Smooth muscle cell (in vitro differentiated cells): ENCODE measurements around the gene EFCAB6. TPM values are rescaled to one million over a fixed set of nuclear protein-coding genes. Genes with fewer than 3 reads are reported as not detected.
"Not testable (repeated sequence)": the region's sequence is repeated elsewhere in the genome, so short reads cannot be mapped to it uniquely, and the experiment has no call there.

Experiments used
- DNase-seq: peaks from one replicate; lab custom pipeline; 2025; ENCODE audit not compliant: unreplicated experiment; lab: John Stamatoyannopoulos, UW
- H2AFZ ChIP-seq: fragments of 200-600 bp; sonication (generic); 2 replicates; pipeline ENCODE4 v1.6.0; 2016; ENCODE audit warnings: antibody characterized with exemption, low read depth, mild to moderate bottlenecking
- H3F3A ChIP-seq: fragments of 200-600 bp; sonication (generic); 2 replicates; pipeline ENCODE4 v1.6.0; 2017; ENCODE audit warnings: antibody characterized with exemption, low read depth
- H3K27ac ChIP-seq: fragments of 200-600 bp; sonication (generic); 2 replicates; pipeline ENCODE4 v1.5.1; 2016; ENCODE audit warnings: low read depth, mild to moderate bottlenecking
- H3K27me3 ChIP-seq: fragments of 200-600 bp; sonication (generic); 2 replicates; pipeline ENCODE4 v1.6.1; 2016; ENCODE audit warnings: low read depth, mild to moderate bottlenecking
- H3K36me3 ChIP-seq: fragments of 200-600 bp; sonication (generic); 2 replicates; pipeline ENCODE4 v1.5.1; 2016; ENCODE audit warnings: low read depth
- H3K4me1 ChIP-seq: fragments of 200-600 bp; sonication (generic); 2 replicates; pipeline ENCODE4 v1.5.1; 2016; ENCODE audit warnings: low read depth
- H3K4me2 ChIP-seq: fragments of 200-600 bp; sonication (generic); 2 replicates; pipeline ENCODE4 v1.6.0; 2016; ENCODE audit warnings: mild to moderate bottlenecking
- H3K4me3 ChIP-seq: fragments of 200-600 bp; sonication (generic); 2 replicates; pipeline ENCODE4 v1.5.1; 2016; ENCODE audit warnings: mild to moderate bottlenecking
- H3K79me2 ChIP-seq: fragments of 200-600 bp; sonication (generic); 2 replicates; pipeline ENCODE4 v1.6.0; 2016; ENCODE audit warnings: low read depth, mild to moderate bottlenecking
- H3K9ac ChIP-seq: fragments of 200-600 bp; sonication (generic); 2 replicates; pipeline ENCODE4 v1.6.0; 2016; ENCODE audit warnings: low read depth
- H3K9me3 ChIP-seq: fragments of 200-600 bp; sonication (generic); replicated peaks from 2 replicates; pipeline ENCODE4 v1.5.1; 2016; ENCODE audit warnings: low read depth
- H4K20me1 ChIP-seq: fragments of 200-600 bp; sonication (generic); 2 replicates; pipeline ENCODE4 v1.6.0; 2016; ENCODE audit warnings: low read depth
- WGBS: methylation state at CpG from one replicate; pipeline ENCODE4 v1.1.7; 2016; ENCODE audit warnings: low lambda C conversion rate; 5-methylcytosine and 5-hydroxymethylcytosine counted together
- polyA plus RNA-seq: library from polyadenylated mRNA; unstranded; fragments of >200 nt; fragmentation: Nextera tagmentation; extraction: Ambion mirVana; gene quantifications from 2 replicates; pipeline ENCODE4 v1.2.1, GENCODE V29; 2016
- total RNA-seq: library from RNA; depleted of rRNA; stranded (reverse); fragments of >200 nt; gene quantifications from 2 replicates; pipeline ENCODE4 v1.2.3, GENCODE V29; 2014
- TF ChIP-seq, protein P1 (sequence below): fragments of 200-600 bp; sonication (generic); IDR thresholded peaks from 2 replicates; pipeline ENCODE4 v1.5.1; 2017; ENCODE audit warnings: borderline replicate concordance, mild to moderate bottlenecking, antibody characterized with exemption; ENCODE audit not compliant: insufficient read depth, poor library complexity, severe bottlenecking

Gene EFCAB6
- total and polyA plus RNA-seq, 2 experiments from 2014 or later, result 0.80 to 2.9 TPM

DNA sequence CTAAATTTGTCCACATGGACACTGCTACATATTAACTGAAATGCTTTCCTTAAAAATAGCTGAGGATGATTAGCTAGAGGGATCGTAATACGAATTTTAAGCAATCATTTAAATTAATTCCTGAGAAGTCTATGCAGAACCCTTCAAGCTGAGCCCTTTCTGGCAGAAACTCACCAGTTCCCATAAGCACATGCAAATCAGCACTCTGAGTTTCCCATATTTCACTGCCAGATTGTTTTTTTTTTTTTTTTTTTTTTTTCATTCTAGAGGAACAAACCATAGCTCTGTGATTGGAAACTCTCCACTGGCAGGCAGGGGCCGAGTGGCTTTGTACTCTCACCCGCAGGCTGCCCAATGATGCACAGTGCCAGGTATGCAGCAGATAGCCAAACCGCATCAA is 145.6 kb downstream of the EFCAB6 start:
- H2AFZ ChIP-seq, result no peak overlapping the region
- H3K79me2 ChIP-seq, result no peaks in the 10 kb centered on the region
- 93% methylated on average over 5 of the region's 5 CpGs for WGBS

DNA sequence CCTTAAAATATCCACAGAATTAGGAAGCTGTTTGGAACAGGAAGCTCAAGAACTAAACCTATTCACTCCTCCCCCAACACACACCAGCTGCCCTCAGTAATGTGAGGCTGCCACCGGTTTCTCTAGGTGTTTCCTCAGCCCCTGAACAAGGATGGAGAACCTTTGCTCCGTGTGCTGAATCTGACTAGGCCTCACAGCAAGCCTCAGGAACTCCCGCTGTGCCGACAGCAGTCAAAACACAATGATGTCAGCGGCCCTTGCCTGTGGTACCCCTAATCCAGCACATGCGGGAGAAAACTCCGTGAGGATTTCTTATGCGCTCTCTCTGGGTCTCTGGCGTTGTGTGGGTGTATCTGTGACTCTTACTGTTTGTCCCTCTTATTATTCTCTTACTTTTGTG is 153.3 kb downstream of the EFCAB6 start:
- no peak overlapping the region for H2AFZ ChIP-seq

More for the DNA sequence above, 145.6 kb downstream of the EFCAB6 start:
- Histone ChIP-seq H3F3A (no peaks in the 10 kb centered on the region), H3K36me3 (no peaks in the 10 kb centered on the region), H3K4me1 (no peaks in the 10 kb centered on the region), H3K27ac (no peak overlapping the region), H3K9ac (no peak overlapping the region), H3K4me3 (no peak overlapping the region), H4K20me1 (no peaks in the 10 kb centered on the region), H3K27me3 (no peaks in the 10 kb centered on the region), H3K4me2 (no peak overlapping the region), H3K9me3 (no peaks in the 10 kb centered on the region)
- no peak for DNase-seq
- TF ChIP-seq, protein P1, sequence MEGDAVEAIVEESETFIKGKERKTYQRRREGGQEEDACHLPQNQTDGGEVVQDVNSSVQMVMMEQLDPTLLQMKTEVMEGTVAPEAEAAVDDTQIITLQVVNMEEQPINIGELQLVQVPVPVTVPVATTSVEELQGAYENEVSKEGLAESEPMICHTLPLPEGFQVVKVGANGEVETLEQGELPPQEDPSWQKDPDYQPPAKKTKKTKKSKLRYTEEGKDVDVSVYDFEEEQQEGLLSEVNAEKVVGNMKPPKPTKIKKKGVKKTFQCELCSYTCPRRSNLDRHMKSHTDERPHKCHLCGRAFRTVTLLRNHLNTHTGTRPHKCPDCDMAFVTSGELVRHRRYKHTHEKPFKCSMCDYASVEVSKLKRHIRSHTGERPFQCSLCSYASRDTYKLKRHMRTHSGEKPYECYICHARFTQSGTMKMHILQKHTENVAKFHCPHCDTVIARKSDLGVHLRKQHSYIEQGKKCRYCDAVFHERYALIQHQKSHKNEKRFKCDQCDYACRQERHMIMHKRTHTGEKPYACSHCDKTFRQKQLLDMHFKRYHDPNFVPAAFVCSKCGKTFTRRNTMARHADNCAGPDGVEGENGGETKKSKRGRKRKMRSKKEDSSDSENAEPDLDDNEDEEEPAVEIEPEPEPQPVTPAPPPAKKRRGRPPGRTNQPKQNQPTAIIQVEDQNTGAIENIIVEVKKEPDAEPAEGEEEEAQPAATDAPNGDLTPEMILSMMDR, result no peak

DNA sequence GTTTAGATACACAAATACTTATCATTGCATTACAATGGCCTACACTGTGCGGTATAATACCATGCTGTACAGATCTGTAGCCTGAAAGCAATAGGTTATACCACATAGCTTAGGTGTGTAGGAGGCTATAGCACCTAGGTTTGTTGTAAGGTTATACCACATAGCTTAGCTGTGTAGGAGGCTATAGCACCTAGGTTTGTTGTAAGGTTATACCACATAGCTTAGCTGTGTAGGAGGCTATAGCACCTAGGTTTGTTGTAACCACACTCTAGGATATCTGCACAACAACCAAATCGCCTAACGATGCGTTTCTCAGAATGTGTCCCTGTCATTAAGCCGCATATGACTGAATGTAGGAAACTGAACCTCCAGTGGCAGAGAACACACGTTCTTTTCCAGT is 155.5 kb downstream of the EFCAB6 start:
- H3K36me3 ChIP-seq, H2AFZ ChIP-seq, H3K9me3 ChIP-seq, H3K4me3 ChIP-seq, DNase-seq, H3K27me3 ChIP-seq, H4K20me1 ChIP-seq, H3K27ac ChIP-seq, H3K9ac ChIP-seq, H3K4me1 ChIP-seq, H3K79me2 ChIP-seq, H3F3A ChIP-seq, H3K4me2 ChIP-seq: not testable (repeated sequence)
- 77% methylated on average over 6 of the region's 6 CpGs for WGBS

More for the DNA sequence above, 153.3 kb downstream of the EFCAB6 start:
- no peak for DNase-seq
- Histone ChIP-seq H3K27me3 (no peaks in the 10 kb centered on the region), H3K4me1 (no peaks in the 10 kb centered on the region), H3K27ac (no peak overlapping the region), H3K9me3 (no peaks in the 10 kb centered on the region), H3K79me2 (no peaks in the 10 kb centered on the region), H3K4me2 (no peak overlapping the region), H3K36me3 (no peaks in the 10 kb centered on the region), H3F3A (no peaks in the 10 kb centered on the region), H4K20me1 (no peaks in the 10 kb centered on the region), H3K4me3 (no peak overlapping the region), H3K9ac (no peak overlapping the region)
- TF ChIP-seq, protein P1, result no peak
- 33% methylated on average over 9 of the region's 9 CpGs for WGBS

DNA sequence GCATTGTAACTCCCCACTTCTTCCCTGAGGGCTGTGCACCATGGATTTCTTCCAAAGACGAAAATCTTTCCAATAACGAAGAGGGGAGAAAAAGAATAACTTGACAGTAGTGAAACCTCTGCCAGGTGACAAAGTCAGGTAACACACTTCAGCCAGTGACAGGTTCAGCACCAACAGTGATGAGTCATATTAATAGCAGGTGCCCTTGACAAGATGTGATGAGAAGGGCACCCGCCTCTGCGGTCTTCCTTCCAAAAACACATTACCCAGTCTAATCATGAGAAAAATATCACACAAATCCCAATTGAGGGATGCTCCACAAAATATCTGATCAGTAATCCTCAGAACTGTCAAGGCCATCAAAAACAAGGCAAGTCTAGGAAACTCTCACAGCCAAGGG is 157.8 kb downstream of the EFCAB6 start:
- H2AFZ ChIP-seq, result no peak overlapping the region
- H3K4me2 ChIP-seq, result no peak overlapping the region
- H3K27ac ChIP-seq, result no peak overlapping the region
- no peaks in the 10 kb centered on the region for H3F3A ChIP-seq
- no peaks in the 10 kb centered on the region for H3K27me3 ChIP-seq
- no peaks in the 10 kb centered on the region for H4K20me1 ChIP-seq
- no peak overlapping the region for H3K4me3 ChIP-seq
- H3K79me2 ChIP-seq, result no peaks in the 10 kb centered on the region
- TF ChIP-seq, protein P1, result no peak
- H3K4me1 ChIP-seq, result no peaks in the 10 kb centered on the region
- 90% methylated on average over 4 of the region's 4 CpGs for WGBS
- no peaks in the 10 kb centered on the region for H3K9me3 ChIP-seq
- no peak overlapping the region for H3K9ac ChIP-seq
- no peaks in the 10 kb centered on the region for H3K36me3 ChIP-seq
- no peak for DNase-seq
